Dedifferentiated amniotic fluid mesenchymal stem cell (primary cell): ENCODE measurements around the gene FLCN.

Experiments used
- DNase-seq: peaks from one replicate; pipeline ENCODE4 v3.0.0-alpha.2; 2016; ENCODE audit errors: extremely low spot score

Gene FLCN

GRCh38 chr17:17235212-17236174, 1.5 kb downstream of the FLCN start:
- DNase-seq: no peak

- DNase-seq: no peak
Measured at GRCh38 chr17:17232303-17232621, 4.7 kb downstream of the FLCN start.

DNA sequence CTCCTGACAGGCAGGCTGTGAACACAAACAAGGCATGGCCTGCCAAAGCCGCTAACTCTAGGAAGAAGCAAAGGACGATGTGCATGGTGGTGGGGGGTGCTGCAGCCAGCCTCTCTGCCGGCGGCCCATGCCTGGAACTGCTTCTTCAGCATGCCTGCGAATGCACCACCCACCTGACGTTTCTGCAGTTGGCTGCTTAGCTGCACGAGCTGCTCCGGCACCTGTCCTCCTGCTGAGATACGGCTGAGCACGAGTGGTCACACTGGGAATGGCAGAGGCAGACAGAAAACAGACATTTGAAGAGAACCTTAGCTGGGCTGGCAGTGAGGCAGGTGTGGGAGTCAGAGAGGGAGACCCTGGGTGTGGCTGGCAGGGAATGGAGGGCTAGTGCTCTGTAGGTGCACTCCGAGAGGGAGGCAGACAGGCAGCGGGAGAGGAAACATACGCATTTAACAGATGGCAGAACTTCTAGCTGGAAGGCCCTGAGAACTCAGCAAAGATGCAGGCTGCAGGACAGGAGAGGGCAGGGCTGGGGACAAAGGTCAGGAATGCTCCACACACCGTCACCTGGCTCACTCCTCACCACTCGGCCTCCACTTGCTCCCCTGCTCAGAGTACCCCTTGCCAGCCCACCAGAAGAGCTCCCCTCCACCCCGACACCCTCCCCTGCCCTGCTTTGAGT, 5.2 kb downstream of the FLCN start:
- no peak for DNase-seq

DNA sequence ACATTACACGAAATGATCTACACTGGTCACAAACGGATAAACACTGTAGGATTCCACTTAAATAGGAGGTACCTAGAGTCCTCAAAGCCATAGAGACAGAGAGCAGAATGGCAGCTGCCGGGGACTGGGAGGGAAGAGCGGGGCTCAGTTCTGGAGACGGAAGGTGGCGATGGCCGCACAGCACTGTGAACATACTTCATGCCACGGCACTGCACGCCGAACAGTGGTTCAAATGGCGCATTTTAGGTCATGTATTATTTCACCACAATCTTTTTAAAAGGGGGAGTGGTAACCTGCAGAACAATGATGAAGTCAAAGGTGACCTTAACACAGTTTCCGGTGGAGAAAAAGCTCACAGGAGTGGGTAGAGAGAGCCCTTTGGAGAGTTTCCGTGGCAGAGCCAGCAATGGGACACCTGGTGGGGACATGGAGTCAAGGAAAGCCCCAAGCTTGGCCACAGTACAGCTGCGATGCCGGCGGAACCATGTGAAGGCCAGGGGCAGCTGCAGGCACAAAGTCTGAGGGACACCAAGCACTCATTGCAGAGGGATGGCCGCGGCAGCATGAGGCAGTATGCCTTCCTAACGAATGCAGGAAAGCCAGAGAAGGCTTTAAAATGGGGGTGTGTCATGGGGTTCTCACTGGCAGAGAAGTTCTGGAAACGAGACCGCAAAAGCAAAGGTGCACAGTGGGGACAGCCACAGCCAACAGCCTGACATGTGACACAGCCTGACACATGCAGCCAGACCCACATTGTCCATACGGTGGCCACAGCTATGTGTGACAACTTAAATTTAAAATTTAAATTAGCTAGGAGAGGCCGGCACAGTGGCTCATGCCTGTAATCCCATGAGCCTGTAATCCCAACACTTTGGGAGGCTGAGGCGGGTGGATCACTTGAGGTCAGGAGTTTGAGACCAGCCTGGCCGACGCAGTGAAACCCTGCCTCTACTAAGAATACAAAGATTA, 7.3 kb downstream of the FLCN start:
- no peak for DNase-seq

DNA sequence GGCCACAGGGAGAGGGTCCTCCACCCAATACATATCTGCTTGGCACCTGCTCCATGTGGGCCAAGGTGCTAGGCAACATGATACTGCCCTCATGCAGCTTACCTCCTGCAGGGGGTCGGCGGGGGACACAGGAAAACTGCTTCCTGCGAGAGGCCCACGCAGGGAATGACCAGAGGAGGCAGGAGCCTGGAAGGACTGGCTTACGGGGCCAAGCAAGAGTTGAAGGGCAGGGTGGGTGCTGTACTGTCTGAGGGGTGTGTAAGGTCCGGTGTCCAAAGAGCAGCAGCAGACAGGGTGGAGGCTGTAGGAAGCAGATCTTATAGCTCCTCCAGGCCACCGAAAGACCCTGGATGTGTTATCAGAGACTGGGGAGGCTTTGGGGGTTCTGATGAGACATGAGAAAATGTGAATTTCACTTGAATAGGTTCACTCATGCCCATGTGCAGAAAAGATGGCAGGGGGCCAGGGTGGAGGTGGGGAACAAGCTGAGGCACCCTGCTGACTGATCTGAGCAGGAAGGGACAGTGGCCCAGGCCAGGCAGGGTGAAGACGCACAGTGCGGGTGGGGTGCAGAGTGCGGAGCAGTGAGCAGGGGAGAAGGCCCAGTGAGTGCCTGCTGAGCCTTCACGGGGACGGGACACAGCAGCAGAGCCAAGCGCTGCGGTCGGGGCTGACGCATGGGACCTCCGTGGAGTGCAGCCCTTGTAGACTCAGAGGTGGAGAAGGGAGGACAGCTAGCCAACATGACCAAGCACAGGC, 8.3 kb downstream of the FLCN start:
- DNase-seq: no peak

DNA sequence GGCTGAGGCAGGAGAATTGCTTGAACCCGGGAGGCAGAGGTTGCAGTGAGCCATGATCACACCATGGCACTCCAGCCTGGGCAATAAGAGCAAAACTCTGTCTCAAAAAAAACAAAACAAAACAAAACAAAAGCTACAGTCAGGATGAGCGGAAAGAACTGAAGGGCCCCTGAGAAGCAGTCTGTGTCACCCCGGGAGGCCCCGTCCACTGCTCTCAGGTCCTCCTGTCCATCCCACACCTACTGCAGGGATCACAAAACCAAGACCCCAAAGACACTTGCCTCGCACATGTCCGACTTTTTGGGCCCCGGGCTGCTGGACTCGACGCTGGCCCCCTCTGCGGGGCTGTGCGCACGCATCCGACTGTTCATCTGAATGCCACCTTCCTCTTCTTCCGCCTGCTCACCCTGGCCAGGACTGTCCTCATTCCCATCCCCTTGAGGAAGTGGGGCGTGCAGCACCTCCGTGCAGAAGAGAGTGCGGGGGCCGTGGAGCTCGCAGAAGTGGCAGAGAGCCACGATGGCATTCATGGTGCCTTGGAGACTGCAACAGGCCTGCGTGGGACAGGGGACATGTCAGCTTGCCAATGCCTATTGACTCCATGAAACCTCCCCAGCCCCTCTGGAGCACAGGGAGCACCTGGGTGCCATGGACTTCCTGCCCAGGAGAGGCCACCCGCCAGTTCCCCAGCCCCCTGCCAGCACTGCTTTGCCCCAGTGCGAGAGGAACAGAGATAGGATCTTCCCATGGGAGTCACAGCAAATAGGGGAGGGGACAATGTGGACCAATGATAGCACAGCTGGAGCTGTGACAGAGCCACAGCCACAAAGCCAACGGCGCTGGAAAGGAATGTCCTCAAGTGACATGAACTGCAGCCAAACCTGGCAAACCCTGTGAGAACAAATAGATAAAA, 9.1 kb downstream of the FLCN start:
- no peak for DNase-seq

GRCh38 chr17:17226451-17227265, 10.3 kb downstream of the FLCN start:
- no peak for DNase-seq

DNA sequence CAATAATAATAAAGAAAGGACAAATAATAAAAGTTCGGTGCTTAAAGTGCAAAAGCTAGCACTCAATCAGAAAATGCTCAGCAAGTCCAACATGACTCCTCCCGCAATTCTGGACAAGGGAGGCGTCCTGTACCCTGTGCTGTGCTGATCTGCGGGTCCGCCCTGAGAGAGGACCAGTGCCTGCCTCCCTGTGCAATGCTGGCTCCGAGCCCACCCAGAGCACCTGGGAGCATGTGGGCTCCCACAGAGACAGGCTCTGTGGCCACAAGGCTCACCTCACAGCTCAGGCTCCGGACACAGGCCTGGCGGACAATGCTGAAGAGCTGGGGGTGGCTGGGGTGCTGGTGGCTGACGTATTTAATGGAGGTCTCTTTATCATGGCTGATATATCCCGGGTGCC, 11.1 kb downstream of the FLCN start:
- DNase-seq: no peak

- no peak for DNase-seq
Measured at GRCh38 chr17:17224137-17224536, 12.8 kb downstream of the FLCN start.

DNA sequence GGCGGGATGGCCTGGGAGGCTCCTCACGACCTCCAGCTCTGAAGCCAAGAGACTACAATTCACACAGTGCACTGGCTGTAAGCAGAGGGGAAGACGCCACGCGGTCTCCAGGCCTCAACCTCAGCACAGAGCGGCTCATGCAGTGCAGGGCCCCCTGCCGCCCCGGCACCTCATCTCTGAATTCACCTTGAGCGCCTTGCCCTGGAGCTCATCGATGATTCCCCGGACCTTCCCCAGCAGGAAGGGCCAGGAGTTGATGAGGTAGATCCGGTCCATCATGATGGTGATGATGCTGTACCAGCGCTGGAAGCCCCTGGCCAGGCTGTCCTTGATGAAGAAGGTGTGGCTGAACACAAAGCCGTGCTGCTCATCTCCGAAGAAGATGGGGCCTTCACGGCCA, 13.2 kb downstream of the FLCN start:
- no peak for DNase-seq

- no peak for DNase-seq
Measured at GRCh38 chr17:17221329-17221728, 15.6 kb downstream of the FLCN start.

- DNase-seq: no peak
Measured at GRCh38 chr17:17220529-17220928, 16.4 kb downstream of the FLCN start.

- DNase-seq: no peak
Measured at GRCh38 chr17:17217995-17218394, 19.0 kb downstream of the FLCN start.

DNA sequence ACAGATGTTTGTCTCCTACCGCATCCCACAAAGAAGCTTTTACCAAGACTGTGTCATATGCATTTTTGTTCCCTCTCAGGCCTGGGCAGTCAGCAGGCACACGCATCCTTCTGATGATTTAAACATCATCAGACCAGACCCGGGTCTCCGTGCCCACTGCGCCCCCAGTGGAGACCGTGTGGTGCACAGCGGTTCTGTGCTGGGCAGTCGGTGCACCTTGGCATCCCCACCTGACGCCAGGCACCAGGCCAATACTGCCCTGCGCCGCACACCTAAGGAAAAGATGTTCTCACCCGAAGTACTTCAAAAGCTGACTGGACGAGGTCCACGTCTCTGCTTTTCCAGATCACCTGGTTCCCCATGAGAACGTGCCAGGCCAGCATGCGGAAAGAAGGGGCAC, 20.2 kb downstream of the FLCN start:
- DNase-seq: no peak

DNA sequence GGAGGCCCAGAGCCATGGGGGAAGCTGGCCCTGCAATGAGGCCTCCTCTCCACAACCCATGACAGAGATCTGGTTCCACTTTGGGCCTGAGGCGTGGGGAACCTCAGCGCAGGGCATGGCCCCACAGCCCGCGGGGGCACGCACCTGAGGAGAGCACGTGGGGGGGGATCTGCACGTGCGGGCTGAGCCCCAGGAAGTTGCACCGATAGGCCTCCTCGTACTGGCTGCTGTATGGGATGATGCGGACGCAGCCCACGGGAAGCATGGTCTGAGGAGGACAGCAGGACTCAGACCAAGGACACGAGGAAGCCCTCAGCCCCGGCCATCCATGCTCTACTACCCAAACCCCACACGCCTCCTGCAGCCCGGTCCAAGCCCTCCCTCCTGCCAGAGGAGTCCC, 20.7 kb downstream of the FLCN start:
- no peak for DNase-seq

DNA sequence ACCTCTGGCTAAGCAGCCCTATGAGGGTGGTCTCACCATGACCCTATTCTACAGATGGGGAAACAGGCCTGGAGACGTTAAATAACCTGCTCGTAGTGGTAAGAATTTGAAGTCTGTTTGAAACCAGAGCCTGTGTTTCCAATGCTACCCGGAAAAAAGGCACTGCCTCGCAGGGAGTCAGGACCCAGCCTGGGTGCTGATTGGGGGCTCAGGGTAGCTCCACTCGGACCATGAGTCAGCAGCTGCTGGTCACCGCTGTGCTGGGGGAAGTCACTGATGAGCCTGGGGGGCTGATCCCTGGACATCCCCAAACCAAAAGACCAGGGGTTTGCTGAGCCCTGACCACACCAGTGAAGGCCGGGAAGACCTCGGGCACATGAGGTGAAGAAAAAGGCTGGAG, 21.4 kb downstream of the FLCN start:
- DNase-seq: no peak

- DNase-seq: no peak
Measured at GRCh38 chr17:17214646-17215436, 22.1 kb downstream of the FLCN start.

GRCh38 chr17:17213775-17214174, 23.2 kb downstream of the FLCN start:
- no peak for DNase-seq

GRCh38 chr17:17207998-17208397, 29.0 kb downstream of the FLCN start:
- no peak for DNase-seq
